Bone marrow (tissue), 2 donors: Measurements from ENCODE around the gene NTN1.

Experiments used
- DNase-seq, 2 donors: peaks; one replicate each; lab custom pipeline; 2025; lab: John Stamatoyannopoulos, UW

NTN1 gene

DNA sequence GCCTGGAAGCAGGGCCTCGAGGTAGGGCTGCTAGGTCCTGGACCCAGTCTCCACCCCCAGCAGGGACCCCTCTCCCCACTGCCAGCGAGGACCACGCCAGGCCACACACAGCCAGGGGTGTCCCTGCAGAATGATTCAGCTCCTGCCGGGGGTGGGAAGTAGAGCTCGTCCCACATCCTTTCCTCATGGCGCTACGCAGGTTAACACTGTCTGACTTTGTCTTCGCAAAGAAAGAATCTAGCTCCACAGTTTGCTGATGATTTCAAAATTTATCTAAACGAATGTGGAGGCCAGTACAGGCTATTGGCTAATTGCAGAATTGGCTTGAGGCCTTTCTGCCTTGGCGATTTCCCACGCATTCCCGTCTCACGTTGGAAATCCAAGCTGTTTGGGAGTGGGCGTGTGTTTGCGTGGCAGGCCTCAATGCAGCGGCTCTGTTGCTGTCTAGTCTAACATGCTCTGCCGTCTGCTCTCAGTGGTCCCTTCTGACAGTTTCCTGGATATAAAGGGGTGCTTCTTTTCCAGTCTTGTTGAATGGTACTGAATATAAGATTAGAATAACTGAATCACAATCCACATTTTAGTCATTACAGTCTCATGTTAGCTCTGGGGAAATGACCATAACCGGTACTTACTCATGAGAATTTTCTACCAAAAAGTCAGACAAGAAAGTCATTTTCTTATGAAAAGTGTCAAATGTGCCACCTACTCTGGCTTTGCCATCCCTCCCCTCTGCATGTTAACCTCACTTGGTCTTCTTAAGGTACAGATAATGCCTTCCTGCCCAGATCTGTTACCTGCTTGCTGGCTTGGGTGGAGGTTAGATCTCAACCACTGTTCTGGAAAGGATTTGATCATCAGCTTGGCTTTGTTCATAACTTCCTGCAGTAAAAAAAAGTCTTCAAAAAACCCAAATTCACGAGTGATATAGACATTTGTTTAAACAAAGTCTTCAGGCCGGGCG lies 252.4 kb downstream of the NTN1 start:
- DNase-seq = no peak

DNA sequence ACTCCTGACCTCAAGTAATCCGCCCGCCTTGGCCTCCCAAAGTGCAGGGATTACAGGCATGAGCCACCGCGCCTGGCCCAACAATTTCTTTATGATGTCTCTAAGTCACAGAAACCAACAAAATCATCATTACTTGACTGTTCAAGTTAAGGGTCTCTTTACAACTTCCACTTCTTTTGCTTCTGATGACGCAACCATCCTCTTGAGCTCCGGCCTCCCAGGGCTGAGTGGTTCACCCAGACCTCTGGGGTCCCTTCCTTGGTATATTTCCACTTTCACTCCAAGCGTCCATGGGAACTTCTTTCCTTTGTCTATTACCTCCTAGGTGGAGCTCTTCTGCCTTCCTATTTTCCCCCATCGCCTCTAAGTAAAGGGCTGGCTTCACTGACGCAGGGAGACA lies 253.7 kb downstream of the NTN1 start:
- DNase-seq = no peak

- no peak for DNase-seq
These were observed 258.6 kb downstream of the NTN1 start for GRCh38 chr17:9279893-9280292.

GRCh38 chr17:9283909-9284308 lies 262.6 kb downstream of the NTN1 start:
- no peak for DNase-seq

GRCh38 chr17:9284884-9285283 lies 263.6 kb downstream of the NTN1 start:
- DNase-seq = no peak

DNA sequence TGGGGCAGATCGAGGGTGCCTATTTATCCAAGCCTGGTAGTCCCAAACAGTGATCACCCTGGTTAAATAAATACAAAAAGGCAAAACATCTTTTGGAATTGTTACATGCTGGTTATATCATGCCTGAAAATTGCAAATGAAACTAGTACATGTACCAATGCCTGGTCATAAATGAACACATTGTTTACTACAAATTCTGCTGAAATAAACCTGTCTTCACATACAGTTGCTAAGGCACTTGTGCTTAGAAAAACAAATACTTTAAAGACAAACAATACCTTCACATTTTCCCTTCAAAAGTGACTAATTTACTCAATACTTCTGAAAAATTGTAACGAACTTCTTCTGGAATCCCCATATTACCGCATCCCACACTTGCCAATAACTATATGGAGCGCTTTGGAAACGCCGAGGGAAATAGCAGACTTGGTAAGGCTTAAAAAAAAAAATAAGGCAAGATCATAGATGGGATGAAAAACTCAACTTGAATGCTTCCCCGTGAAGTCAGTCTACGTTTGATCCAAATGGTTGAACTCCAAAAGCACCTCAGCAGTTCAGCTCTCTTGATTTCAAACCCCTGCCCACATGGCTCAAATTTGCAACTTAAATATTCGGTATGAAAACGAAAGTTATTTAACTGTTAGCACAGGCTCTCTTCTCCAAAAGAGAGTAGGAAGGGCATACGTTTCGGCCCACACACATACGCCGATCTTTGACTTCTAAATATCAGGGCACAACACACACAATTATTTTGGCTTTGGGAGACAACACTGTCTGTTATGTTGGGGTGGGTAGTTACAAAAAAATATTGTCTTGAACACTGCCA lies 264.5 kb downstream of the NTN1 start:
- no peak for DNase-seq

GRCh38 chr17:9286434-9286833 lies 265.1 kb downstream of the NTN1 start:
- DNase-seq = no peak

GRCh38 chr17:9287306-9287705 lies 266.0 kb downstream of the NTN1 start:
- no peak for DNase-seq

GRCh38 chr17:9290226-9290613 lies 268.9 kb downstream of the NTN1 start:
- no peak for DNase-seq

- peak in 1 of 2 donors; percentile 25 for DNase-seq
These were observed 270.7 kb downstream of the NTN1 start for GRCh38 chr17:9291912-9292560.

GRCh38 chr17:9292561-9292941 lies 271.2 kb downstream of the NTN1 start:
- no peak for DNase-seq
